ENCODE data around the gene SPIRE2.
"Not testable (repeated sequence)": the region's sequence is repeated elsewhere in the genome, so short reads cannot be mapped to it uniquely, and the experiment has no call there.

SPIRE2 gene

DNA sequence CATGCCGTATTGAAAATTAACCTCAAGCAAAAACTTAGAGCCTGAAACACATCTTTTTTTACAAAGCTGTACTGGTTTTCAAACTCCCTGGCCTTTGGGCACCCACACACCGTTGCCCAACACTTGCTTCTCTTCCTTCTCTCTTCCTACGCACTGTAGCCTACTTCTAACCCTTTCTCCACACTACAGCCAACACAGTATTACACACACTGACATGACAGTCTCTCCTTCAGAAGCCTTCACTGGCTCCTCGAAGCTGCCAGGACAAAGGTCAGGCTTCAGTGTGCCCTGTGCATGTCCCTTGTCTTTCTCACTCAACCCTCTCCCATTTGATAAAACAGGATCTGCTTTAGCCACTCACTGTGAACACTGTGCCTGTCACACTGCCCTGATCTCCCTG lies 19.8 kb upstream of the SPIRE2 start:
- no peak for DNase-seq

DNA sequence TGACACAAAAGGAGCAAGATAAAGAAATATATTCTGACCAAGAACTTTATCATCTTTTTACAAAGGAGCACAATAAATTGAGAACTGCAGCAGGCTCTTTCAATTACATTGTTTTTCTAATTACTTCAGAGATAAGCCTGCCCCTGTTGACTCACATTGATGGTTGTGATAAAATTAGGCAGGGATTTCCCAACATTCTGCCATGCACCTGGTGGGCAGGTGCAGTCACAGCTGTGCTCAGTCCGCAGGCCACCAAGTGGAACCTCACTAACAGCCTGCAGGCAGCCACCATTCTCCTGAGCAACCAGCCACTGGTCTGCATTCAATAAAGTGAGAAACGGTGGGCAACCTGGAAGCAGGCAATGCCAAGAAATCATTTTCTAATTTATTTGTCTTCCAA lies 17.0 kb upstream of the SPIRE2 start:
- DNase-seq, result no peak

DNA sequence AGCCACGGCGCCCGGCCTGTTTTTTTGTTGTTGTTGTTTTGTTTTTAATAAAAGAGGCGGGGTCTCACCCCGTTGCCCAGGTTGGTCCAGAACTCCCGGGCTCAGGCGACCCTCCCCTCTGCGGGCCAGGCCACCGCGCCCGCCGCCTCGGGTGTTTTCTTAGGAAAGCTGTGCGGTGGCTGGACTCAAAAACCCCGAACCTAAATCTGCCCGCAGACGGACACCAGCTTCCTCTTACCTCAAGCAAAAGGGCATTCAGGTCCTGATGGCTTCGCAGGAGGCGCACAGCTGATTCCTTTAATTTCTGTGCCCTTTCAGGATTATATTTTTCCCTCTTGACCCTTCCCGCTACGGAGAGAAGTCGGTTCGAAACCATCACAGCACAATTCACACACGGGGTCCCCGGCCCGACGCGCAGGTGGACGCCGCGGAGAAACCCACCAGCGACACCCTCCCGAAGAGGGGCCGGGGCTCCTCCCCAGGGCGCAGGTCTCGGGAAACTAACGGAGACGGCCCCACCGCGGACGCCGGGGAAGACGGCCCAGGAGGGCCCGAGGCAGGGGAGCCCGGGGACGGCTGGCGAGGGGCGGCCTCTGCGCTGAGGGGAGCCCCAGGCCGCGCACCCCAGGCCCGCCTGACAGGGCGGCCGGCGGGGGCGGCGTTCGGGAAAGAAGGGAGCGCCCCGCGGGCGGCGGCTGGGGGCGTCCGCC lies 12.5 kb upstream of the SPIRE2 start:
- no peak for DNase-seq

DNA sequence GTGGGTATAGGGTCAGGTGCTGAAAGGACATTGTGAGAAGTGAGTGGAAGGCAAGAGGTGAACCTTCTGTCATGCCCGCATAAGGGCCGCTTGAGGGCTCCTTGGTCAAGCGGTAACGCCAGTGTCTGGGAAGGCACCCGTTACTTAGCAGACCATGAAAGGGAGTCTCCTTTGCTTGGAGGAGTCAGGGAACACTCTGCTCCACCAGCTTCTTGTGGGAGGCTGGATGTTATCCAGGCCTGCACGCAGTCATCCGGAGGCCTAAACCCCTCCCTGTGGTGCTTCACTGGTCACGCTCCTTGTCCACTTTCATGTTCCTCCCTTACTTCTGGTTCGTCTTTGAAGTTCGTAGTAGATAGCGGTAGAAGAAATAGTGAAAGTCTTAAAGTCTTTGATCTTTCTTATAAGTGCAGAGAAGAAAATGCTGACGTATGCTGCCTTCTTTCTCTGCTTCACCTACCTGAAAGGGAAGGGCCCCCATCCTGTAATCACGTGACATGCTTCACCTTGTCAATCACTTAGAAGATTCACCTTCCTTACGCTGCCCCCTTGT lies 9.3 kb upstream of the SPIRE2 start:
- not testable (repeated sequence) for DNase-seq

DNA sequence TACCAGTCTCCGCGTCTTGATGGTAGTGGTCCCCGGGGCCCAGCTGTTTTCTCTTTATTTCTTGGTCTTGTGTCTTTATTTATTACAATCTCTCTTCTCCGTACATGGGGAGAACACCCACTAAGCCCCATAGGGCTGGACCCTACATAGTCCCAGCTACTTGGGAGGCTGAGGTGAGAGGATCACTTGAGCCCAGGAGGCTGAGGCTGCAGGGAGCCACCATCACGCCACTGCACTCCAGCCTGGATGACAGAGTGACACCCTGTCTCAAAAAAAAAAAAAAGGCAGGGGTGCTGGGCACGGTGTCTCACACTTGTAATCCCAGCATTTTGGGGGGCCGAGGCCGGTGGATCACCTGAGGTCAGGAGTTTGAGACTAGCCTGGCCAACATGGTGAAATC lies 8.8 kb upstream of the SPIRE2 start:
- DNase-seq, result not testable (repeated sequence)

DNA sequence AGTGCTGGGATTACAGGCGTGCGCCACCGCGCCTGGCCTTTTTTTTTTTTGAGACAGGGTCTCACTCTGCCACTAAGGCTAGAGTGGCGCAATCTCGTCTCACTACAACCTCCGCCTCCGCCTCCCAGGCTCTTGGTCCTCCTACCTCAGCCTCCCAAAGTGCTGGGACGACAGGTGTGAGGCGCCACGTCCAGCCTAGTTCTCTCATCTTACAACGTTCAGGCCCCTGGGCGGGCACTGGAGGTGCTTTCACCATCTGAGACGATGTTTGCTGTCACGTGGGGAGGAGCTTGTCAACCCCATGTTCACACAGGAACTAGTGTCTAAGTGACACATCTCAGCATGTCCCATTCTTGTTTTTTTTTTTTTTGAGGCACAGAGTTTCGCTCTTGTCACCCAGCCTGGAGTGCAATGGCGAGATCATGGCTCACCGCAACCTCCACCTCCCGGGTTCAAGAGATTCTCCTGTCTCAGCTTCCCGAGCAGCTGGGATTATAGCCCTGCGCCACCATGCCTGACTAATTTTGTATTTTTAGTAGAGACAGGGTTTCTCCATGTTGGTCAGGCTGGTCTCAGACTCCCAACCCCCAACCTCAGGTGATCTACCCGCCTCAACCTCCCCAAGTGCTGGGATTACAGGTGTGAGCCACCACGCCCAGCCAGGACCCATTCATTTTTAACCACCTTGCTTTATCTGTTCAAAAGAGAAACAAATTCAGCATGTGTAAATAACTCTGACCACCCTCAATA lies 6.7 kb upstream of the SPIRE2 start:
- no peak for DNase-seq

DNA sequence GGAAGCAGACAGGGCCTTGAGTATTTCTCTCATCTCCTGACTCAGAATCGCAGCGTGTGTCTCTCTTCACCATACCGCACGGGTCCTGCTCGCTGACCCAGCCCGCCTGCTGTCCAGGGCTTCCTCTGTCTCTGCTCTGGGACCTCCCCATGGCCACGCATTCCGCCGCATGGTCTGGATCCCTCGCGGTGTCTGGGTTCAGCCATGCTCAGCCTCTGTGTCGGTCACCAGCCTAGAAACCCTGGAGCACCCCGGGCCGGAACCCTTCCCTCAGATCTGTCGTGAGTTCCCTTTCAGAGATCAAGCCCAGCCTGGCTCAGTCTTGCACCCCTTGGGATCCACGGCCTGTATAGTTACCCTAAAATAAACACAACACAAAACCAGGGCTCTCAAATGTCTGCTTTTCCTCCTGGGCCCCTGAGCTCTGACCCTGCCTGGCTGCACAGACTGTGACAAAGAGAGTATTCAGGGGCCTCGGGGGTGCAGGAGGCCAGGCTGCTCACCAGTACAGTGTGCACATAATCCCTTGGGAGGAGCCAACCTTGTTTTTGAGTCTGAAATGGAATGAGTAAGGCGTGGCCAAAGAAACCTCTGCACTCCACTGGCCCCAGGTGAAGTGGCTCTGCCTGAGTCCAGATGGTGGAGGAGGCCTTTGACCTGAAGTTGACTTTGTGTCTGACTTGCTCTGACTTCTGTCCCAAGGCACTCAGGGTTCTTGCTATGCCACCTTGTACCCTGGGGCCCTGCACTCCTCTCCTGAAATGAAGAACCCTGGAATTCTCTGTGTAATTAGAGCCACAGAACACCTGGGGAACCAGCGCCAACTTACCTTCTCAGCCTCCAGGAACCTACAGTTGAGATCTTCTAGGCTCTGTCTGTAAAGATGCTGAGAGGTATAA lies 5.8 kb upstream of the SPIRE2 start:
- no peak for DNase-seq

DNA sequence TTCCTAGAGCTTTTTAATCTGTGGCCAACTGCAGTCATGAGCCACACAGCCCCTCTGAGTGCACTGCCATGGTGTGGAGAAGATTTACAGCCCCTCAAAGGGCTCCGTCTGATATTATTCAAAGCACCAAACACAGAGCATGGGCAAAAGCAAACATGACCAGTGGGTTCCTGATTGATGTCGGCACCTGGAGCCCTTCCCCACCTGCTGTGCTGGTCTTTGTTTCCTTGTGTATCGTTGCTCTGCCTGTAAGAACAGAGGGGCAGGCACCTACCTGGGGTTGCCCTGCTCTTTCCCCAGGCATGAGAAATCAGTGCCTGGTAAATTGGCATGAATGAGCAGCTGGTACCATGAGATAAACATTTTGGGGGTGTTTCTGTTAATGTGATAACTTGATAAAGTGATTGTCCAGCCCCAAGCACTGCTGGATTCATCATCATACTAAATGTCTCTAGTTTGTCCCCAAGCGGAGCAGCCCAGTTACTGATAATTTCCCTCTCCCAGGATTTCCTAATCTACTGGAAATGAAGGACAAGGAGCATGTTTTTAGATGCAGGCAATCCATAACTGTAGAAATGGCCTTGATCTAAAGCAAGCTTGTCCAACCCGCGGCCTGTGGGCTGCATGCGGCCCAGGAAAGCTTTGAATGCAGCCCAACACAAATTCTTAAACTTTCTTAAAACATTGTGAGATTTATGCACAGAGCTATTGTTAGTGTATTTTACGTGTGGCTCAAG lies 5.0 kb upstream of the SPIRE2 start:
- DNase-seq, result no peak

DNA sequence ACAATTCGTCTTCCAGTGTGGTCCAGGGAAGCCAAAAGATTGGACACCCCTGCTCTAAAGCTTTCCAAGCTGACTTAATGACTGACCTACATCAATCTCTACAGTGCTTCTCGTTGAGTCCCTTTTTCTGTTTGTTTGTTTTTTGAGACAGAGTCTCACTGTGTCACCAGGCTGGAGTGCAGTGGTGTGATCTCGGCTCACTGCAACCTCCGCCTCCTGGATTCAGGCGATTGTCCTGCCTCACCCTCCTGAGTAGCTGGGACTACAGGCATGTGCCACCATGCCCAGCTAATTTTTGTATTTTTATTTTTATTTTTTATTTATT lies 4.5 kb upstream of the SPIRE2 start:
- not testable (repeated sequence) for DNase-seq

DNA sequence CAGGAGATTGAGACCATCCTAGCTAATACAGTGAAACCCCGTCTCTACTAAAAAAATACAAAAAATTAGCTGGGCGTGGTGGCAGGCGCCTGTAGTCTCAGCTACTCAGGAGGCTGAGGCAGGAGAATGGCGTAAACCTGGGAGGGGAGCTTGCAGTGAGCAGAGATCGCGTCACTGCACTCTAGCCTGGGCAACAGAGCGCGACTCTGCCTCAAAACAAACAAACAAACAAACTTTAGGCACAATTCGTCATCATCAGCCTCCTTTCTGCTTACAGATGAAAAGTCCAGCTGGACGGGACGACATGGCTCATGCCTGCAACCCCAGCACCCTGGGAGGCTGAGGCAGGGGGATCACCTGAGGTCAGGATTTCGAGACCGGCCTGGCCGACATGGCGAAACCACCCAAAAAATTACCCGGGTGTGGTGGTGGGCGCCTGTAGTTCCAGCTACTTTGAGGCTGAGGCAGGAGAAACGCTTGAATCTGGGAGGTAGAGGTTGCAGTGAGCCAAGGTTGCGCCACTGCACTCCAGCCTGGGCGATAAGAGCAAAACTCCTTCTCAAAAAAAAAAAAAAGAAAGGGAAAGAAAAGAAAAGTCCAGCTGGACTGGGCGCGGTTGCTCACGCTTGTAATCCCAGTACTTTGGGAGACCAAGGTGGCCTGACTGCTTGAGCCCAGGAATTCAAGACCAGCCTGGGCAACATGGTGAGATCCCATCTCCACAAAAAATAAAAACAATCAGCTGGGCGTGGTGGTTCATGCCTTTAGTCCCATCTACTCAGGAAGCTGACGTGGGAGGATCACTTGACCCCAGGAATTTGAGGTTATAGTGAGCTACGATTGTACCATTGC lies 1.5 kb upstream of the SPIRE2 start:
- no peak for DNase-seq

DNA sequence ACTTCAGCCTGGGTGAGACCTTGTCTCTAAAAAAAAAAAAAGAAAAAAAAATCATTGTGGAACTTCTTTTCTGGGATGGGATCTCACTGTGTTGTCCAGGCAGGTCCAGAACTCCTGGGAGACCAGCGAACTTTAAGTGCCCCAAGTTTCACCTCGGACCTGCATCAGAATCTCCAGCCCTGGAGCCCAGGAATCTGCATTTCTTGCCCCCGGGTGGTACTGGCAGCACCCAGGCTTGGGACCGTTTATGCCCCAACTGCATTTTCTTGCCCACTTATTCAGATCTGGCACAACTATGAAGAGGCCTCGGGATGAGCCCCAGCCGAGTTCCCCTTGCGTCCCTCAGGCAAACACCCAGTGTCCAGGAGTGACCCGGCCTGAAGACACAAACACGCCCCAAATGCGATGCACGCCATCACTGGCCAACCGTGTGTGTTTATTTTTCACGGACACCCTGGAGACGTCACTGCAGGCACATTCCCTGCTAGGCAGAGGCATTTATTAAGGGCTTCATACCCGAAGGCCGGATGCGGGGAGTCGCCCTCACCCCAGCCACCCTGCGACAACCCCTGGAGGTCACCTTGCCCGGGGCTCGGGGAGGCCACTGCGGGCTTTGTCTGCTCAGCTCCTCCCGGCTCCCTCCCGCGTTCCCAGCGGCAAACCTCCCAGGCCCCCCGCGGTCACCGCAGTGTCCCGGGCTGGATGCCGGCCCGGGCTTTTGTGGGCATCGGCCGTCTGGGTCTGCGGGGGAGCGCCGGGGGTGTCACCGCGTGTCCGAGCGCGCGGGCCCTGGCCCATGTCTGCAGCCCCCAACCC lies 684 bp upstream of the SPIRE2 start:
- no peak for DNase-seq

DNA sequence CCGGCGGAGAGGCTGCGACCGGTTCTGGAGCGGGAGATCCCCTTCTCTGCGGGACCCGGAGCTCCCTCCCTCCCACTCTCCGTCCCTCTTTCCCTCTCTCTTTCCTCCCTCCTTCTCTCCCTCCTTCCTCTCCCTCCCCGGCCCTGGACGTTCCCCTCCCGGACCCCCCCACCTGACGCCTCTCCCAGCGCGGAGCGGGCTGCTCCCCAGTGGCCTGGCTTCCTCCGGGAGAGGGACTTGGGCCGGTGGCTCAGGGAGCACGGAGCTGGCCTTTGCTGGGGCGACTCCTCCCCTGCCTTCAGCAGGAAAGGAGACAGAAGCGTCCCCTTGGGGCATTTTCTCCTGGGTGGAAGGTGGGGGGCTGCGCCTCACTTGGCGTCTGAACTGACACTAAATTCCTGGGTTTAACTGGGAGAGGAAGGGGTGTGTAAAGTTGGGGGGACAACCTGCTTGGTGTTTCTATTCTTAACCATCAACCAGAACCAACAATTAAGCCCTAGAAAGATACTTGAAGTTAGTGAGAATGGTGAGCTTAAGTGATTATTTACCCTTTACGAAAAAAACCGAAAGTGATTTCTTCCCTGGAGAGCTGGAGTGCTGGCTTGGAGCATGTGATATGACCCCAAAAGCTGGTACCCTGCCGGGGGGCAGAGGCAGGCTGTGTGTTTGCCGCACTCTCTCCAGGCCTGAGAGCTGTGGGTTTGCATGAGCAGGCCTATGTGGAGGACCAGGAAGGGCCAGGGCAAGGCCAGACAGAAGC lies 775 bp downstream of the SPIRE2 start:
- DNase-seq, result no peak

DNA sequence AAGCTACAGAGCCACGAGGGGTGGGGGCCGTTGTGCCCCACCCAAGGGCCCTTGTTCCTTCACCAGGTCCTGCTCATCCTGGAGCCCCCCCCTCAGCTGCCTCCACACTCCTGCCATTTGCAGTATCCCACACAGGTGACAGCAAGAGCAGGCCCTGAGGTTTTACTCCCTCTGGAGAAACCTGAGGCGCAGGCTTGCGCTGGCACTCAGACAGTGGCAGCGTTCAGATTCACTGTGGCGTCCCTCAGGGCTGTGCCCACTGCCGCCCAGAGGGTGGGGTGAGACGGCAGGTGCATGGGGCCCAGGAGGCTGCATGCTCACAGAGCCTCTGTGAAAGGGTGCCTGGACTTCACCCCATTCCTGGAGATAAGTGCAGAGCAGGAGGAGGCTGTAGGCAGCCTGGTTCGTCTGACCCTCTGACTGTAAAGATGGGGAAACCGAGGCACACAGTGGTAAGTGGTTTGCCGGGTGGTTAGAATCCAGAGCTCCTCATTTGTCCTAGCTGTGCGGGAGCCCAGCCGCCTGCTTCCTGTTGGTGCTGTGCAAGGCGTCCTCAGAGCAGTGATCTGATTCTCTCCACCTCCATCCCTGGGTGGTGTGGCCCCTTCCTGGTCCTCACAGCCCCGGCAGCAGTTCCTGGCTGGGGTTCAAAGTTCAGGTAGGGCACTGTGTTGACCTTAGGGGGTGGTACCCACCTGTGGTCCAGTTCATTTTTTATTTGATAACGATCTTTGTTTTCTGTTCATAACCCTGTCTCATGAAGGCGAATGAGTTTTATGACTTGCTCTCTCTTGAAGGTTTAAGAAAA lies 1.6 kb downstream of the SPIRE2 start:
- DNase-seq, result no peak

DNA sequence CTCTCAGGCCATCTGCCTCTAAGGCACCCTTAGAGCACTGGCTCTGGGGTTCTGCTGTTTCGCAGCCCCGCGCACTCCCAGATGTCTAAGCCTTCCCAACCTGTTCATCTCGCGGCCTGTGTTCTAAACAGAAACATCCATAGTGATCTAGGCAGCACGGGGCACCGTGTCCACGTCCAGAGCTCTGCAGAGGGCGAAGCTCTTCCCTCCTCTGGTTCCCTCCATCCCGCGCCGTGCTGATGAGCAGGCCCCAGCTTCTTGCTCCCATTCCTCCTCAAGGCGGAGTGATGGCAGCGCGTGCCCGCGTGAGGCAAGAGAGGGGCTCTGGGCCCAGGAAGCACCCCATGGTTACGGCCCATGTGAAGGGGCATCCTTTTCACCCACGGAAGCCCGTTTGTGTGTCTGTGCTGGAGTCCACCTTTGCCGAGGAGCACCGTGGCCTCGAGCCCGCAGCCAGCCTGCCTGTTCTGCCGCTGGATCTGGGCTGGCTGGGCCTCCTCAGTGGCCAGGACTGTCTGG lies 3.6 kb downstream of the SPIRE2 start:
- no peak for DNase-seq

DNA sequence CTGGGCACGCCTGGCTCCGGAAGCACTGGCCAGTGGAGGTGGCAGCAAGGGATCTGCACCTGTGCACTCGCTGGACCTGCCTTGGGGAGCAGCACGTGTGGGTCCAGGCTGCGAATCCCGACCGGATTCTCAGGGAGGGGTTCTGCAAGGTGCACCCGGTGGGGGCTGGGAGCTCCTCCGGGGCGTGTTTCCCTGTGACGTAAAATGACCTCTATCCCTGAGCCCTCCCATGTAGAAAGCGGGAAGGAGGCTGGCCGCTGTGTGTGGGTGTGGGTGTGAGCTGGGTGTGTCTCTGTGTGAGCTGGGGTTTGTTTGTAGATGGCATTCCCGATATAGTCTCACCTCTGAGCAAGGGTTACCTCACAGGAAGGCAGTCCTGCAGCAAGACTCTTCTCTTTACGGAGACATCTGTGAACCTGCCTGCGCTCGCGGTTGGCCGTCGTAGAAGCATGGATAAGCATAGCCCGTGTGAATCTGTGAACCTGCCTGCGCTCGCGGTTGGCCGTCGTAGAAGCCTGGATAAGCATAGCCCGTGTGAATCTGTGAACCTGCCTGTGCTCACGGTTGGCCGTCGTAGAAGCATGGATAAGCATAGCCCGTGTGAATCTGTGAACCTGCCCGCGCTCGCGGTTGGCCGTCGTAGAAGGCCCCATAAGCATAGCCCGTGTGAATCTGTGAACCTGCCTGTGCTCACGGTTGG lies 5.5 kb downstream of the SPIRE2 start:
- not testable (repeated sequence) for DNase-seq

DNA sequence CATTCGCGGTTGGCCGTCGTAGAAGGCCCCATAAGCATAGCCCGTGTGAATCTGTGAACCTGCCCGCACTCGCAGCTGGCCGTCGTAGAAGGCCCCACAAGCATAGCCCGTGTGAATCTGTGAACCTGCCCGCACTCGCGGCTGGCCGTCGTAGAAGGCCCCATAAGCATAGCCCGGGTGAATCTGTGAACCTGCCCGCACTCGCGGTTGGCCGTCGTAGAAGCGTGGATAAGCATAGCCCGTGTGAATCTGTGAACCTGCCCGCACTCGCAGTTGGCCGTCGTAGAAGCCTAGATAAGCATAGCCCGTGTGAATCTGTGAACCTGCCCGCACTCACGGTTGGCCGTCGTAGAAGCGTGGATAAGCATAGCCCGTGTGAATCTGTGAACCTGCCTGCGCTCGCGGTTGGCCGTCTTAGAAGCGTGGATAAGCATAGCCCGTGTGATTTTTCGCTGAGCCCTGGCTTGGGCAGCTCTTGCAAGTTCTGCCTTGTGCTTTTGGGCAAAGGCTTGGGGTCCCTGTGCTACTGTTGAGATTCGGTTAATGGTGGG lies 6.6 kb downstream of the SPIRE2 start:
- not testable (repeated sequence) for DNase-seq

DNA sequence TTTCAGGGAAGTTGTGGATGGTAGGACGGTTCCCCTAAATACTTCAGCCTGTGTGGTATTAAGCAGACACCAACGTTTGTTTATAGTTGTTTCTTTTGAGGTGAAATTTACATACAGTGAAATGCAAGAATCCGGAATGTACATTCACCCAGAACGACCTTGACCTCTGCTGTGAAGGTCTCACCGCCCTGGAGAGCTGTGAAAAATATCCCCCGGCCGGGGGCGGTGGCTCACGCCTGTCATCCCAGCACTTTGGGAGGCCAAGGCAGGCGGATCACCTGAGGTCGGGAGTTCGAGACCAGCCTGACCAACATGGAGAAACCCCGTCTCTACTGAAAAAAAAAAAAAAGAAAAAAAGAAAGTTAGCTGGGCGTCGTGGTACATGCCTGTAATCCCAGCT lies 8.2 kb downstream of the SPIRE2 start:
- DNase-seq, result not testable (repeated sequence)

DNA sequence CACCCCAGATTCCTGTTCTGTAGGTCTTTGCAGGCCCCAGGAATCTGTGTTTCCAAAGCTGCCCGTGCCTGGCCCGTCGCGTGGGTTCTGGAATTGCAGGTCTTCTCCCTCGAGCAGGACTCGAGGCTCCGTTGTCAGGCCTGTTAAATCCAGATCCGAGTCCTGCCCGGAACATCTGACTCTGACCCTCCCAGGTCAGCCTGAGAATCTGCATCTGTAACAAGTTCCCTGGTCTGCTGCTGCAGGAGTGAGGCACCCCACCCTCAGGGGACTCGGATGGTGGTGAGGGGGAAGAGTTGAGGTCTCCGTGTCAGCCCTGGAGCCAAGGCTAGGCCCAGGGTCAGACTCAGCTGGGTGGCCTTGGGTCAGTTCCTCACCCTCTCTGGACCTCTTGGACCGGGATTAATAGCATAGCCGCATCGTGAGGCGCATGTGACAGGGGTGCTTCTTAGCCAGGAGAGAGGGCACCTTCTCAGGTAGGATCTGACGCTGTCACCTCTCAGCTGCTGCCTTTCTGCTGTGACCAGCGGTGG lies 8.8 kb downstream of the SPIRE2 start:
- no peak for DNase-seq
